WI38 (cell line): ENCODE data around the gene RAP1A.
A peak's percentile ranks its signal among the peaks of the same experiment; 100 is the strongest.
"Not testable (repeated sequence)": the region's sequence is repeated elsewhere in the genome, so short reads cannot be mapped to it uniquely, and the experiment has no call there.

Experiments used
- H3K4me3 ChIP-seq: 2 replicates; pipeline ENCODE4 v1.5.1; 2011; ENCODE audit warnings: low read depth, mild to moderate bottlenecking, control low read depth, low read length
- TF ChIP-seq, protein P1 (sequence below): IDR thresholded peaks from 2 replicates; pipeline ENCODE4 v1.5.1; 2012; ENCODE audit warnings: low read depth, mild to moderate bottlenecking, control low read depth, low read length

The RAP1A gene

DNA sequence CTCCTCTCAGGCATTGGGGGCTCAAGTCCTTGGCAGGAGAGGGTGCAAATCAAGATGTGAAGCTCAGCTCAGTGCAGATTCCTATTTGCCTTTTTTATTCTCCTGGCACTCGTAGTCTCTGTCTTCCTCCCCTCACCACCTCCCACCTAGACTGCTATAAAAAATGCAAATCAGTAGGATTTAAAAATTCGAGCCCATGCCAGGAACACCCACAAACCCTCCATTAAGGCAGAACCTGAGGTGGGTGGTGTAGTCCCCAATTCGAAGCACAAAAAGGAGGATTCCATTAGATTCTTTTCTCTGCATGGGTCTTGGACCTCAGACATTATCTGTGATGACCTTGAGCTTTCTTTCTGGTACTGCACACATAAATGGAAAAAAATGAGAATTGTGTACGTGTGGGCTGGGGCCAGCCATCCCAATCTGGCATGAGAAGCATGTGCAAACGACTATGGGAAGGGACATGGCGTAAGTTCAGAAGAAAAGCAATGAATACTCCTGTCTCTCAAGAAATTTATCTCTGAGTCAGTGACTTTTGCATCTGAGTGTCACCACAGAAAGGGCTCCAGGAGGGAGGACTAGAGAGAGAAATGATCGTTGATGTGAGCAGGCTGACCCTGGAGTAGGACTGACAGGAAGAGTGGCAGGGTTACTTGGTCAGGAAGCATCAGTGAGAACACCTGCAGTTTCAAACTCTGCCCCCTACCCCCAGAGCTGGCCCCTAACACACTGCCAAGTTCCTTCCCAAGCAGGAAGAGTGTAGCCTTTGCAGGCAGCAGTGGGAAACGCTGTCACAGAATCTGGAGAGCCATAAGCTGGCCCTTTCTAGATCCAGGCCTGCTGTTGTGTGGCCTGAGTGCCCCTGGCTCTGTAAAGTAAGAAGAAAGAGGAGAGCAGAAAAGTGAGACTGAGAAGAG is 117.9 kb downstream of the RAP1A start:
- TF ChIP-seq, protein P1, sequence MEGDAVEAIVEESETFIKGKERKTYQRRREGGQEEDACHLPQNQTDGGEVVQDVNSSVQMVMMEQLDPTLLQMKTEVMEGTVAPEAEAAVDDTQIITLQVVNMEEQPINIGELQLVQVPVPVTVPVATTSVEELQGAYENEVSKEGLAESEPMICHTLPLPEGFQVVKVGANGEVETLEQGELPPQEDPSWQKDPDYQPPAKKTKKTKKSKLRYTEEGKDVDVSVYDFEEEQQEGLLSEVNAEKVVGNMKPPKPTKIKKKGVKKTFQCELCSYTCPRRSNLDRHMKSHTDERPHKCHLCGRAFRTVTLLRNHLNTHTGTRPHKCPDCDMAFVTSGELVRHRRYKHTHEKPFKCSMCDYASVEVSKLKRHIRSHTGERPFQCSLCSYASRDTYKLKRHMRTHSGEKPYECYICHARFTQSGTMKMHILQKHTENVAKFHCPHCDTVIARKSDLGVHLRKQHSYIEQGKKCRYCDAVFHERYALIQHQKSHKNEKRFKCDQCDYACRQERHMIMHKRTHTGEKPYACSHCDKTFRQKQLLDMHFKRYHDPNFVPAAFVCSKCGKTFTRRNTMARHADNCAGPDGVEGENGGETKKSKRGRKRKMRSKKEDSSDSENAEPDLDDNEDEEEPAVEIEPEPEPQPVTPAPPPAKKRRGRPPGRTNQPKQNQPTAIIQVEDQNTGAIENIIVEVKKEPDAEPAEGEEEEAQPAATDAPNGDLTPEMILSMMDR, result no peak
- H3K4me3 ChIP-seq, result peak overlapping the region; percentile 75

DNA sequence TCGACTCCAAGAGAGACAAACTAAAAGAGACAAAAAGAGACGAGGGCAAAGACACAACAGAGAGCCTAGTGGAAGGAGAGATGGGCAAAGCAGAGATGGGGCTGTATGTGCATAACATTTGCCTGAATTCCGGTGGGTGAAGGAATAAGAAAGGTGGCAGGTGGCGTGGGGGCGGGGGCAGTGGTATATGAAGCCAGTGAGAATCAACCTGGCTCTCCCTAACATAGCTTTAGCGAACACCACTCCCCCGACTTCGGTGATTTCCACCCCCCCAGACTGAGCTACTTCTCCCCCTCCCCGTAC is 118.5 kb downstream of the RAP1A start:
- H3K4me3 ChIP-seq, result peak overlapping the region; percentile 75
- TF ChIP-seq, protein P1, result no peak

DNA sequence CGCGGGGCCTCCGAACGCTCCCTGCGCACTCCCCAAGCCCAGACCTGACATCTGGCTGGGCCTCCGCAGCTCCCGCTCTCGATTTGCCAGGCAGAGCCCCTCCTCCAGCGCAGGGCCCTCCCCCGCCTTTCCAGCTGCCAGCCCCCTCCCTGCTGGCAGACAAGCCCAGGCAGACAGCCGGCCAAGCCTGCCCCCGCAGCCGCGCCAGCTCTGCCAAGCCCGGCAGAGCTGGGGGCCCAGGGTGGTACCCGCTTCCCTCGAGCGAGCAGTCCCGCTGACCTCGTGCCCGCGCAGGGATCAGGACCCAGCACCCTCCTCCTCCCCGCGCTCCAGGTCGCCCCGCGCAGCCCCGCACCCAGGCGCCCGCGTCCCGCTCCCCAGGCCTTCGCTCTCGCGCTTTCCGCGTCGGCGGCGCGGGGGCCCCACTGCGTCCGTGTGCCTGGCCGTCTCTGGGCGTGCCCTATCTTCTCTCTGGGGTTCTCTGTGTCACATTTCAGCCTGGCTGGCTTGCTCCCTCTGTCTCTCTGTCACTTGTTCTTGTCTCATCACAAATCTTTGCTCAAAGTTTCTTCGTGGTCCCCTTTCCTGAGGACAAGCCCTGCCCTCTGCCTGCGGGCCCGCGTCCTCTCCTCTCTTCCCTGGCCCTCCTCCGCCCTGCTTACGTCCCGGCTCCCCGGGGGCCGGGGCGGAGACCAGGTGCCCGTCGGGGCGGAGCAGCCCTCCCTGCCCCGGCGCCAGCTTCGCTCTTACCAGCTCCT is 119.0 kb downstream of the RAP1A start:
- H3K4me3 ChIP-seq, result peak overlapping the region; percentile 75
- TF ChIP-seq, protein P1, result no peak

DNA sequence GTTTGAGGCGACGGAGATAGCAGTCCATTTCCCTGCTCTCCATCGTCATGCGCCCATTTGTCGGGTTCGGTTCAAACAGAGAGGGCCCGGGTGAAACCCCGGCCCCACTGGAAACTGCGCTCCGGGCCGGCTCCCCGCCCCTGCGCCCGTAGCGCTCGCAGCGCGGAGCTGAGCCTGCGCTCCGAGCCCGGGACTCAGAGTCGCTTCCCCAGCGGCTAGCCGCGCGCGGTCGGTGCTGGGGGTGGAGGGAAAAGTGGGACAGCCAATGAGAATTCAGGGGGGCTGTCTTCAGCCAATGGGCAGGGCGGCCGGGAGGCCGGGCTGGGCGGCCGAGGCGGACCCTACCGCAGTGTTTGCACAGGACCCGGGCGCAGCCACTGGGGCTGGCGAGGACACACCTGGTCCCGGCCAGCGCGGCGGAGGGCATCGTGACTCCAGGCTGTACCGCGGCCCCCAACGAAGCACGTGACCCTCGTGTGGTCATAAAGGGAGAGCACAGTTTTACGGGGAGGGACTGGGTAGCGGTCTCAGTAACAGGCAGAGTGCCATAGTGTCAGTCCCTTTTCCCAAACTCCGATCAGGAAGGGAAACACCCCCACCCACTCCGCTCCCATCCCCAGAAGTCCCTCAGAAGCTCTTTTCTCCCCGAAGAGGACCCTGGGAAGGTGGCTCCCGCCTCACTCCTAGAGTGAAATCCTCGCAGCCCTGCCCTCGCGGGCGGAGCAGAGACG is 119.8 kb downstream of the RAP1A start, which contains the start of gene INKA2:
Gene INKA2 (minus strand): TSS at position 202 of the 731 bp plus-strand sequence. CDS start 153 bp downstream, at position 49.
- H3K4me3 ChIP-seq, result peak within 1 kb of the TSS; percentile 75
- TF ChIP-seq, protein P1, result no peak

DNA sequence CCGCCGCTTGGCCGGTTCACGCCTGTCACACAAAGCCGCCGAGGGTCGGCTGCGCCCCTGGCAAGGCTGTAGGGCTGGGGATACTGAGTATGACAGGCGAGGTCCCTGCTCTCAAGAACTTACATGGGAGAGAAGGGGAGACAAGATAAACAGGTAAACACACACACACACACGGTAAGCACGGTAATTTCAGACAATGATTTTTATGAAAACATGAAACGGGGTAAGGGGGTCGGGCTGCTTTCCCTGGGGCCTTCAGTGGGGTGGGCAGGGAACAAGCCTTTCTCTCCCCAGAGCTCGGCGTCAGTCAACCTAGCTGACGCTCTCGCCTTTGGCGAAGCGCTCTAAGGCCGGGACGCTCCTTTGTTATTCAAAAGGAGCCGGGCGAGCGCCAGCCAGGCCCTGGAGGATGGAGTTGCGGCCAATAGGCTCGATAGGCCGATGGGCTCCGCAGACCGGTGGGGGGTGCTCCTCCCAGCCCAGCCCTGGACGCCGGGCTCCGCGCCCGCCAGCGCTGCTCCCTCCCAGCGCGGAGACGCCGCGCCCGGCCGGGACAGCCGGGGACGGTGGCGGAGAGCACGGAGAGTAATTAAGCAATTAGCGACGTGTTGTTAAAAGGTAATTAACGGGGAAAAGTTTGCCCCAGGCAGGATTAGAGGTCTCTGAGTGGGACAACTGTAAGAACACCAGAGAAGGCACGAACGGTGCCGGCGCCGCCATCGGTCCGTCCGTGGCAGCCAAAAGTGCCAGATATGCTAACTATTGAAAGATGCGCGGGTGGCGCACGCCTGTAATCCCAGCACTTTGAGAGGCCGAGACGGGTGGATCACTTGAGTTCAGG is 120.6 kb downstream of the RAP1A start:
- TF ChIP-seq, protein P1, result no peak
- peak overlapping the region; percentile 75 for H3K4me3 ChIP-seq

DNA sequence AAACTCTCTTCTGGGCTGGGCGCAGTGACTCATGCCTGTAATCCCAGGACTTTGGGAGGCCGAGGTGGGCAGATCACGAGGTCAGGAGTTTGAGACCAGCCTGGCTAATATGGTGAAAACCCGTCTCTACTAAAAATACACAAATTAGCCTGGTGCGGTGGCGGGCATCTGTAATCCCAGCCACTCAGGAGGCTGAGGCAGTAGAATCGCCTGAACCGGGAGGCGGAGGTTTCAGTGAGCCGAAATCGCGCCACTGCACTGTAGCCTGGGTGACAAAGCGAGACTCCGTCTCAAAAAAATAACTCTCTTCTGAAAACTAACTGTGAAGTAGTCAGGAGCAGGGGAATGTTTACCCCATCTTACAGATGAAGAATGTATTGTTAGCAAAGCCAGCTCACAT is 122.7 kb downstream of the RAP1A start:
- H3K4me3 ChIP-seq, result not testable (repeated sequence)
